NK-92 treated with Interleukin-12 subunit alpha and Interleukin-12 subunit beta, amount 100 ng/mL, for 24 hours (cell line): ENCODE measurements around the gene STXBP1.
"Not testable (repeated sequence)": the region's sequence is repeated elsewhere in the genome, so short reads cannot be mapped to it uniquely, and the experiment has no call there.

Experiments used
- DNase-seq: peaks from one replicate; lab custom pipeline; 2025; lab: John Stamatoyannopoulos, UW

STXBP1 gene

DNA sequence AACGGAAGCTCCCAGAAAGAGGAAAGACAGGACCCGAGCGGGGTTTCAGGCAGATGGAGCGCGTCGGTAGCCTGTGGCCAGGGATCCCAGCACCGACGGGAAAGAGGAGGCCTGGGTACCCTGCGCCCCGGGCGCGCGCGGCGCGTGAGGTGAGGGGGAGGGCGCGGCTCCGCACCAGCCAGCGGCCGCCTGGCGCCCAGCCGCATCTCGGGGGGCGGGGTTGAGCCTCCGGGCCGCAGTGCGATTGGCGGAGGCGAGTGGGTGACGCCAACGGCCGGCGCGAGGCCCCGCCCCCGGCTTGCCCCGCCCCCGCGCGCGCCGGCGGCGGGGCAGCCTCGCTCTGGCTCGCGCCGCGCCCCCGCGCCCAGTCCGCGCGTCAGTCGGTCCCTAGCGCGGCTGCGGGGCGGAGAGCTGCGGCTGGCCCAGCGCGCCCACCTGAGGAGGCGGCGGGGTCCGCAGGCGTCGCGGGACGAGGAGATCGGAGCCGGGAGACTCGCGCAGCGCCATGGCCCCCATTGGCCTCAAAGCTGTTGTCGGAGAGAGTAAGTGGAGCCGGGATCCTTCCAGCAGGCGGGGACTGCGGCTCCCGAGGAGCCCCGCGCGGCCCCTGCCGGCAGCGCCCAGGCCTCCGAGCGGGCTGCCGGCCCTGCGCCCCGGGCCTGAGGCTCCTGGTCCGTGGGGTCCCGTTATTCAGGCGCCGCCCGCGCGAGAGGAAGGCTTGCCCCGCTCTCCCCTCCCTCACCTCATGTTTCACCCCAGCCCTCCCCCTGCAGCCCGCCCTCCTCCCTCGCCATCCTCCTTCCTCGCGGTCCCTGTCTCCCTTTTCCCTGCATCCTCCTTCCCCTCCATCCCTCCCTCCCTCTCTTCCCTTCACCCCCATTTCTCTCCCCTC, at the start of gene STXBP1:
STXBP1 (plus strand) TSS at position 379 of the 892 bp plus-strand sequence; CDS start at position 506, 127 bp downstream.
- peak; percentile 75 for DNase-seq

GRCh38 chr9:127562279-127562796, 49.7 kb upstream of the STXBP1 start:
- no peak for DNase-seq

DNA sequence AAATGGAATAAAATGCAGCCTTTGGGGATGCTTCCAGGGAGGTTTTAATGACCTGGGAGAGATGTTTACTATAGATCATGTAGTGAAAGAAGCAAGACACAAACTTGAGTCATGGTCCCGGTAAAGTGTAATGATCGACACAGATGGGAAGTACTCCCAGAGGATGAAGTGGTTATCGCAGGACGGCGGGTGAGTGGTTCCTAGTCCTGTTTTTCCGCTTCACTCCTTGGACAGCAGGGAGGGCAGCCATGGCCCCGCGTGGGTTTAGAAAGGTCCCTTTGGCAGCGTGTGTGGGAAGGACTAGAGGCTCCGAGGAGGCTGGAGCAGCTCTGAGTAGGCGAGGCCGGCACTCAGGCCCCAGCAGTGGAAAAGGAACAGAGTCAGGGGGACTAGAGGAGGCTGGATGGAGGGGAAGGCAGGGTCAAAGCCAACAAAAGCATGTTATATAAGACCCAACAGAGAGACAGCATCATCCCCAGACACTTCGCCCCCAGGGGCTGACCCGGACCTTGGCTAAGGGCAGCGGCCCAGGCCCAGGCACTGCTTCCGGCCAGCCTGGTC, 49.2 kb upstream of the STXBP1 start:
- no peak for DNase-seq

DNA sequence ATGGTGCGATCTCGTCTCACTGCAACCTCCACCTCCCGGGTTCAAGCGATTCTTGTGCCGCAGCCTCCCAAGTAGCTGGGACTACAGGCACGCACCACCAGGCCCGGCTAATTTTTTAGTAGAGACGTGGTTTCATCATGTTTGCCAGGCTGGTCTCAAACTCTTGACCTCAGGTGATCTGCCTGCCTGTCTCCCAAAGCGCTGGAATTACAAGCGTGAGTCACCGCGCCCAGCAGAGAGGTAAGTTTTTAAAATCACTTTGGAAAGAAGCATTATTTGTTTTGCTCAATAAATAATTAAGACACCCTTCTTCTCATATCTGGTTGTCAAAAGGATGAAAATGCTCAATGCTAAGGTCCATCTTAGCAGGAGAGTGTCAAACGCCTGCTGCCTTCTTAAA, 48.5 kb upstream of the STXBP1 start:
- no peak for DNase-seq

DNA sequence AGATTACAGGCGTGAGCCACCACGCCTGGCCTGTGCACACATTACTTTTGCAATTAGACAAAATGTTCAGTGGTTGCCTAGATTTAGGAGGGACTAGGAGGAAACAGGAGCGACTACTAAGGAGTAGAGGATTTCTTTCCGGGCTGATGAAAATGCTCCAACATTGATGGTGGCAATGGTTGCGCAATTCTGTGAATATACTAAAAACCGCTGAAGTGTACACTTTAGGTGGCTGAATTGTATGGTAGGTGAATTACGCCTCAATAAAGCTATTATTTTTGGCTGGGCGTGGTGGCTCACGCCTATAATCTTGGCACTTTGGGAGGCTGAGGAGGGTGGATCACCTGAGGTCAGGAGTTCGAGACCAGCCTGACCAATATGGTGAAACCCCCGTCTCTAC, 46.8 kb upstream of the STXBP1 start:
- DNase-seq, result no peak

DNA sequence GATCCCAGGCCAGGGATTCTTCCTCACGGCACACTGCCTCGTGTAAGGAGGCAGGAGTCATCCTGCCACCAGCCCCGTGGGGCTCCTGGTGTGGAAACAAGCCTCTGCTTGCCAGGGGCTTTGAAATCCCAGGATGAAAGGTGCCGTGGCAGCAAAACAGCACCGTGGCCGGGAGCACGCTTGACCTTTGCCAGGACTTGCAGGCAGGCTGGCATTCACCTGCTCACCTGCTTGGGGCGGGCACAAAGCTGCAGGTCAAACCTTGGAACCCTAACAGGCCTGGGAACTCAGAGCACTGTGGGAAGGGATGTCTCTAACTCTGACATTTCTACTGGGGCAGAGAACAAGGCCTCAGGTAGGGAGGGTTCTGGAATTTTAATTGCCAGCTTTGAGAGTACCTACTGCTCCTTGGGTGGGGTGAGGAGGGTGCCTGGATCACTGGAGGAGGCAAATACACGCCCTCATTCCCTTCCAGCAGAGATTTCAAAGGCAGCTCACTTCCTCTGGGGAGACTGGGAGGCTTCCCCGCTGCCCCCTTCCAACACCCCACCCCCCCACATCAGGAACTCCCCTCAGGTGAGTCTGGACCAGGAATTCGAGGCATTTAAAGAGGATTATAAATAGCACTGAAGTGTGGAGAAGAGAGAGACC, 45.6 kb upstream of the STXBP1 start:
- no peak for DNase-seq

DNA sequence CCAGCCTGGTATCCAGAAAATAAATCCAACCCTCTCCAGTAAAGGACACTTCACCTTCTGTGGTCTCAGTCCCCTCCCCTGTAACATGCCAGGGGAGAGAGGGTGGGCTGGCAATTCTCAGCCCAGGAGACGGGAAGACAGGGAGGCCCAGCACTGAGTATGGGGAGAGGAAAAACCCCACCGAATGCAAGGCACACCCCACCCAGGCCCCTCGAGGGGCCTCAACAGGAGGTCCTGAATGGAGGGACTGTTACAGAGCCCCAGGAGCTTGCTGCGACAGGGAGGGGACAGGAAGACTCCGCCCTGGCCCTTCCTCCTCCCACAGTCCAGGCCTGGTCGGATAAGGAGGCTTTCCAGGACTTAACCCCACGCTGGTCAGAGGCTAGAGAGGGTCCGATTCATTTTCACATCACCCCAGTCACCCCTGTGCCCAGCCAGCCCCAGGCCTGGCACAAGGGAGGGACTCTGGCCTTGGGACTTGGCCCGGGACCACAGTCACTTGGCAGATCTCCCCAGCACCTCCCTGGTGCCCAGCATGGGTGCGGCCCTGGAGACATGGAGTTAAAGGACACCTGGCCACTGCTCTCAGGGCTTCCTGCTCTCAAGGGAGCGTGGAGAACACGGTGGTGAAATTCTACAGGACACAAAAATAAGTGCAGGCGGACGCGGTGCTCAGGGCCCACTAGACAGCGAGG, 44.9 kb upstream of the STXBP1 start:
- no peak for DNase-seq

GRCh38 chr9:127567730-127568617, 44.1 kb upstream of the STXBP1 start:
- no peak for DNase-seq

- DNase-seq, result no peak
Measured at GRCh38 chr9:127568618-127568970, 43.5 kb upstream of the STXBP1 start.

DNA sequence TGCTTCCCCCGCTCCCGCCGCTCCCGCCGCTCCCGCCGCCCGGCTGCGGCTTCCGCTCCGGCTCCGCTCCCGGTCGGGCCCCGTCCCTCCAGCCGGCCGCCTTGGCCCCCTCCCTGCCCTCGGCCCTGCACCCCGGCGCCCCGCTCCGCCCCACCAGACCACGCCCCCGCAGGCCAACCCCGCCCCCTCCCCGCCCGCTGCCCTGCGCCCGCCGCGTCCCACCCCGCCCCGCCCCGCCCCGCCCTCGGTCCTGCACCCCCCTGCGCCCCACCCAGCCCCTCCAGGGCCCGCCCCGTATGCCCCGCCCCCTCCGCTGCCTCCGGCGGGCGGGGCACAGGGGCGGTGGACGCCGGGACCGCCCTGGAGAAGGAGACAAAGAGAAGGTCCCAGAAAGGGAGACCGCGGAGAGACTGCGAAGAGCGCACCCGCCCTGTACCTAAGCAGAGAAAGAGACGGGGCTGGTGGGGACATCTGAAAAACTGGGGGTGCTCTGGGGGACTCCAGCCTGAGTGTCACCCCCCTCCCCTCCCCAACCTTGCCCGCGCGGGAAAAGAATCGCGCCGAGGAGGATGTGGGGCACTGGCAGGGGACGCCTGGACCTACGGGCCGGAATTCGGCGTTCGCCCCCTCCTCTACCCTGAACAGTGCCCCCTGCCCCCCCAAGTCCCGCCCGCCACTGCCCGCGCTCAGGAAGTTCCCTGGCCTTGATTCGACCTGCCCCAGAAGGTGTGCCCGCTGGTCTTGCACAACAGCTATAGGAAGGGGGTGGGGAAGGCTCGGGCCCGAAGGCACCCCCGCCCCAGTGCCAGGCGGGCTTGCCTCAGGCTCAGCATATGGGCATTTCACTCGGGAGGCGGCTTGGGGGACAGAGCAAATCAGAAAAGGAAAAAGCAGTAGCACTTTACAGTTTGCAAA, 42.8 kb upstream of the STXBP1 start:
- DNase-seq, result no peak

- DNase-seq, result no peak
Measured at GRCh38 chr9:127569886-127570401, 42.1 kb upstream of the STXBP1 start.

- no peak for DNase-seq
Measured at GRCh38 chr9:127570533-127571111, 41.5 kb upstream of the STXBP1 start.

DNA sequence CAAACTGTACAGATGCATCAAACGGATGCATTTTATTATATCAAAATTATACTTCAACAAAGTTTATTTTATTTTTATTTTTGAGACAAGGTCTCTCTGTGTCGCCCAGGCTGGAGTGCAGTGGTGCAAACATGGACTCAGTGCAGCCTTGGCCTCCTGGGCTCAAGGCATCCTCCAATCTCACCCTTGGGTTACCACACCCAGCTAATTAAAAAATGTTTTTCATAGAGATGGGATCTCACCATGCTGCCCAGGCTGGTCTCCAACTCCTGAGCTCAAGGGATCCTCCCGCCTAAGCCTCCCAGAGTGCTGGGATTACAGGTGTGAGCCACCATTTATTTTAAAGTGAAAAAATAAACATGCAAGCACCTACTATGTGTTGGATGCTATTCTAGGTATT, 40.1 kb upstream of the STXBP1 start:
- no peak for DNase-seq

- DNase-seq, result no peak
Measured at GRCh38 chr9:127572961-127573721, 38.9 kb upstream of the STXBP1 start.

DNA sequence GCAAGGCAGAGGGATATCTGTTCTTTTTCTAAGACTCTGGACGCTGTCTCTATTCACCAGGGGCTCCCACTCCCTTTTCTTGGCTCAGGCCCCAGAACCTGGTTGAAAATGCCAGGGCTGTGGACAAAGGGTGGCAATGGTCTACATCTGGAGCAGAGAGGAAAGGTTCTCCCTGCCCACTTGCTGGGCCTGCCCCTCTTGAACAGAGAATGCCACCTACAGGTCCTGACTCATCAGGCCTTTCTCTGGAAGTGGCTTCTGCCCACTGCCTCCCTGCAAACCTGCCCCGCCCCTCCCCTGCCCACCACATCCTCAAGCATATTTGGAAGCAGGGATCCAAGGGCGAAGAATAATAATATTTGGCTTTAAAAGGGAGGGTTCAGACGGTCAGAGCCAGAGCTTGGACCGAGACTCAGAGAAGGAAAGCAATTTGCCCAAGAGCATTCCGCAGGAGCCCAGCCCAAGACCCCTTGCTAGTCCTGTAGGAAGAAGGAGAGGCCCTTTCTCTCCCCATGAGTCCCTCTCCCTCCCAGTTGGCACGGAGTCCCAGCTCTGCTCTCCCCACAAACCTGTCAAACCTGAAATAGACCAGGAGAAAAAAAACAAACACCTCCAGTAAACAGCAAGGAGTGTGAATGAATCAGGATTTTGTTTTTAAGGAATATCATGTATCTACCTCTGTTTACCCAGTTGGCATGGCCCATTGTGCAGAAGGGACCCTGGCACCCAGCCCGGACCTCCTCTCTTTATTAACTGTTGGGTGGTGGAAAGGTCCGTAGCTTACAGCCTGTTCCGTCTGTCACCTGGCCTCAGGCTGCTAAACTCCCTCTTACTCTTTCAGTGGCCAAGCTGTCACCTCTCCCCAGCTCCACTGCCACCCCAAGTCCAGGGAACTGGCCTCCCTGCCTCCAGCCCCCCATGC, 37.7 kb upstream of the STXBP1 start:
- no peak for DNase-seq

DNA sequence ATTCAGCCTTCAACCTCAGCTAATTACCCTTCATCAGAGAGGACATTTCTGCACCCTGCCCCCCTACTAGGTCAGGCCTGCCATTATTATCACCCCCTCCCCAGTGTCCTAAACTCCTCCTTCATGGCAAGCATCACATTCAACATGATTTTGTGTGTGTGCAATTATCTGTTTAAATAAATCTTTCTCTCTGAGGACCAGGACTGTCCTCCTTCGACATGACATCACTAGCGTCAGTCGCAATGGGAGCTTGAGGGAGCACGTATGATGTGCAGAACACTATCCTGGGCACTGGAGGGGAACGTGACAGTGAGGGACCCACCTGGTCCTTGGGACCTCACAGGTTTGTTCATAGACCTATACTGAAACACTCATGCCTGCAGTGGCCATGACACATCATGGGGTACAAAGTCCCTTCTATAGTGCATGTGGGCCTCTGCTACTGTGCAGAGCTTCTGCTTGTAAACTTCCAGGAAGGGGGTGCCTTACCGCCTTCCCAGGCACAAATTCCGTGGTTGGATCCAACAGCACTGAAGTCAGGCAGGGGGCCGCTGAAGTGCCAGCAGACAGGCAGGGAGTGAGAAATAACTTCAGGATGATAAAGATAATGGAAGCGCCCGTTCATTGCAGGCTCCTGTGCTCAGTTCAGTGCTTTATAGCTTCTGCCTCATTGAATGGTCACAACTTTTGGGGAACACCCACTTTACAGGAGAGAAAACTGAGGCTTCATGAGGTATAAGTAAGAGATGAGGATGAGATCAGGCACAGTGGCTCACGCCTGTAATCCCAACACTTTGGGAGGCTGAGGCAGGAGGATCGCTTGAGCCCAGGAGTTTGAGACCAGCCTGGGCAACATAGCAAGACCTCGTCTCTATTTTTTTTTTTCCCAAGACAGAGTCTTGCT, 36.0 kb upstream of the STXBP1 start:
- no peak for DNase-seq

DNA sequence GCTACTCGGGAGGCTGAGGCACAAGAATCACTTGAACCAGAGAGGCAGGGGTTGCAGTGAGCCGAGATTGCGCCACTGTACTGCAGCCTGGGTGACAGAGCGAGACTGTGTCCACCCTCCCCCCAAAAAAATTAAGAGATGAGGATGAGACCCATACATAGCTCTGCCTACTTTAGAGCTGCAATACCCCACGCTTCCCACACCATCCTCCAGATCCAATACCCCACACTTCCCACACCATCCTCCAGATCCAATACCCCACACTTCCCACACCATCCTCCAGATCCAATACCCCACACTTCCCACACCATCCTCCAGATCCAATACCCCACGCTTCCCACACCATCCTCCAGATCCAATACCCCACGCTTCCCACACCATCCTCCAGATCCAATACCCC, 34.9 kb upstream of the STXBP1 start:
- DNase-seq, result not testable (repeated sequence)
